K562 (cell line): Measurements from ENCODE around the gene CMIP. TPM values are rescaled to one million over a fixed set of nuclear protein-coding genes. Genes with fewer than 3 reads are reported as not detected.

ENCODE experiments used
- ATAC-seq: fragments of 200-7000 bp; cut with Tn5 transposase; 3 replicates; pipeline ENCODE4 v1.9.1; 2020; ENCODE audit warnings: moderate library complexity
- BruUV-seq: library from RNA; stranded (reverse); fragments of 400-500 nt; replicated peaks from 2 replicates; lab custom pipeline; 2021; lab: Mats Ljungman, UMichigan
- CTCF ChIA-PET: fragments of 300-600 bp; formaldehyde crosslinking; extraction: SDS; loops from one replicate; lab custom pipeline; 2021; ENCODE audit warnings: low intra/inter-chr PET ratio; lab: Yijun Ruan, JAX
- POLR2A ChIA-PET: fragments of 300-600, 350-650 bp; sonication (Branson Sonifier 250); formaldehyde crosslinking; extraction: SDS; loops from one replicate; lab custom pipeline; 2021; ENCODE audit warnings: antibody characterized with exemption, inconsistent platforms; lab: Yijun Ruan, JAX
- DNase-seq, 4 experiments: peaks; one replicate each; pipeline versions ENCODE4 v3.0.0 to v3.0.0-alpha.2; 2011 to 2018; ENCODE audit warnings: low spot score in 3 of 4, mixed read lengths in 3 of 4; ENCODE audit errors: extremely low read depth in 1 of 4
- FAIRE-seq: peaks from 2 replicates; lab custom pipeline; 2011; peaks lifted over from hg19 to GRCh38; lab: Jason Lieb, UNC
- H2AFZ ChIP-seq: 2 replicates; pipeline ENCODE4 v1.6.0; 2011; ENCODE audit warnings: low read depth, low read length, control low read depth, inconsistent platforms
- H3K27ac ChIP-seq: fragments of 200-600 bp; 3 replicates; pipeline ENCODE4 v1.8.0; 2011; ENCODE audit warnings: low read depth, mild to moderate bottlenecking, control low read depth, inconsistent platforms, low read length, moderate library complexity, mixed read lengths; ENCODE audit errors: extremely low read depth
- H3K27me3 ChIP-seq, 2 experiments: fragments of 300-600 bp in 1 of 2; 2 replicates in 1 of 2; 3 replicates in 1 of 2; pipeline versions ENCODE4 v1.6.0 to v1.8.0; 2011; ENCODE audit warnings: inconsistent platforms in 2 of 2, low read length in 2 of 2, mild to moderate bottlenecking in 1 of 2, mixed read lengths in 1 of 2, moderate library complexity in 1 of 2; ENCODE audit not compliant: control insufficient read depth in 2 of 2, insufficient read depth in 2 of 2
- H3K36me3 ChIP-seq: fragments of 300-600 bp; 3 replicates; pipeline ENCODE4 v1.8.0; 2011; ENCODE audit warnings: mild to moderate bottlenecking, low read length, inconsistent platforms; ENCODE audit not compliant: control insufficient read depth, insufficient read depth
- H3K4me1 ChIP-seq, 2 experiments: fragments of 200-600 bp in 1 of 2; replicated peaks in 1 of 2; 2 replicates in 1 of 2; 3 replicates in 1 of 2; pipeline versions ENCODE4 v1.5.1 to v1.8.0; 2011; ENCODE audit warnings: inconsistent platforms in 2 of 2, low read length in 2 of 2, mild to moderate bottlenecking in 1 of 2, mixed read lengths in 1 of 2, moderate library complexity in 1 of 2; ENCODE audit not compliant: control insufficient read depth in 2 of 2, insufficient read depth in 2 of 2
- H3K4me2 ChIP-seq: 2 replicates; pipeline ENCODE4 v1.6.1; 2011; ENCODE audit warnings: low read length, control low read depth, inconsistent platforms, mixed read lengths; ENCODE audit not compliant: insufficient read depth
- H3K4me3 ChIP-seq: fragments of 200-600 bp; sonication (generic), shearing (Covaris generic); 2 replicates; pipeline ENCODE4 v1.5.1; 2016; ENCODE audit warnings: control low read depth, inconsistent platforms
- H3K79me2 ChIP-seq: fragments of 200-600 bp; 3 replicates; pipeline ENCODE4 v1.8.0; 2011; ENCODE audit warnings: low read length, inconsistent platforms; ENCODE audit not compliant: control insufficient read depth, insufficient read depth
- H3K9ac ChIP-seq, 2 experiments: 2 replicates each; pipeline versions ENCODE4 v1.6.0 to v1.6.1; 2011; ENCODE audit warnings: low read depth in 2 of 2, low read length in 2 of 2, control low read depth in 1 of 2, inconsistent platforms in 1 of 2, mild to moderate bottlenecking in 1 of 2, mixed read lengths in 1 of 2; ENCODE audit not compliant: insufficient read depth in 1 of 2
- H3K9me1 ChIP-seq: one replicate; pipeline ENCODE4 v1.6.0; 2011; ENCODE audit warnings: inconsistent platforms, mild to moderate bottlenecking, low read length, moderate library complexity; ENCODE audit not compliant: control insufficient read depth, insufficient read depth
- H3K9me3 ChIP-seq: replicated peaks from 2 replicates; pipeline ENCODE4 v1.5.1; 2011; ENCODE audit warnings: low read depth, low read length, inconsistent platforms; ENCODE audit not compliant: control insufficient read depth, insufficient read depth
- H4K20me1 ChIP-seq: replicated peaks from 2 replicates; pipeline ENCODE4 v1.6.1; 2011; ENCODE audit warnings: low read length, inconsistent platforms, mixed read lengths; ENCODE audit not compliant: control insufficient read depth, insufficient read depth
- C11orf30 ChIP-seq: fragments of 450-650 bp; IDR thresholded peaks from 2 replicates; pipeline ENCODE4 v1.6.1; 2016; ENCODE audit warnings: low read depth, mild to moderate bottlenecking
- CREBBP ChIP-seq: IDR thresholded peaks from one replicate; pipeline ENCODE4 v1.6.1; 2012; ENCODE audit warnings: low read depth, mild to moderate bottlenecking, control low read depth, inconsistent platforms, low read length
- EP300 ChIP-seq: IDR thresholded peaks from 2 replicates; pipeline ENCODE4 v1.6.1; 2012; ENCODE audit warnings: low read length, improper control_type of control experiment
- HDAC1 ChIP-seq, 2 experiments: fragments of 450-650 bp; IDR thresholded peaks; 2 replicates each; pipeline ENCODE4 v1.6.1; 2016 to 2017; ENCODE audit warnings: inconsistent platforms in 1 of 2, mild to moderate bottlenecking in 1 of 2, moderate library complexity in 1 of 2
- TFAM ChIP-seq: fragments of 250-450 bp; sonication (Bioruptor Pico); conservative IDR thresholded peaks from 2 replicates; pipeline ENCODE4 v1.5.0; 2021; ENCODE audit warnings: mild to moderate bottlenecking, moderate library complexity
- ZNF316 ChIP-seq: fragments of 450-650 bp; IDR thresholded peaks from 2 replicates; pipeline ENCODE4 v1.6.1; 2016
- ZNF717 ChIP-seq: fragments of 250-450 bp; sonication (Bioruptor Pico); IDR thresholded peaks from 2 replicates; pipeline ENCODE4 v1.5.0; 2021
- WGBS: fragments of 100-300 bp; shearing (Covaris generic); methylation state at CpG from one replicate; pipeline ENCODE4 v1.1.6; 2016; ENCODE audit warnings: low coverage, mixed read lengths; ENCODE audit not compliant: insufficient coverage; ENCODE audit errors: missing lambda C conversion rate; 5-methylcytosine and 5-hydroxymethylcytosine counted together
- in situ Hi-C: fragments of 300-500 bp; cut with MboI; formaldehyde crosslinking; loops from 4 replicates; pipeline ENCODE4 v1.15.0; 2018; ENCODE audit warnings: inconsistent platforms, mixed read lengths
- intact Hi-C: fragments of 100-400 bp; cut with micrococcal nuclease; formaldehyde crosslinking; loops from 2 replicates; pipeline ENCODE4 v1.14.2; 2022
- polyA plus RNA-seq, 8 experiments: library from polyadenylated mRNA; depleted of rRNA in 4 of 8; stranded (reverse) in 5 of 8; unstranded in 3 of 8; fragments of >200 nt; fragmentation: Nextera tagmentation in 2 of 8; fragmentation: Illumina TruSeq in 1 of 8; extraction: Ambion mirVana in 2 of 8; extraction: Trizol in 1 of 8; gene quantifications; 2 replicates each; pipeline versions ENCODE4 v1.2.1 to v1.2.3, GENCODE V29; 2011 to 2014; ENCODE audit warnings: inconsistent platforms in 1 of 8, missing spikeins in 1 of 8
- total RNA-seq, 7 experiments: library from RNA; depleted of rRNA in 6 of 7; stranded (reverse); fragments of >200 nt in 6 of 7; fragmentation: Illumina TruSeq in 2 of 7; extraction: Trizol in 2 of 7; gene quantifications; 2 replicates each; pipeline versions ENCODE4 v1.2.1 to v1.2.3, GENCODE V29; 2011 to 2021; ENCODE audit warnings: low replicate concordance in 1 of 7

The CMIP gene
- total and polyA plus RNA-seq, 9 of the 15 experiments (the other 6 are each of a cell fraction or from before 2014, with no cell fraction given) = 0.94 to 82.5 (median 10.3) TPM

DNA sequence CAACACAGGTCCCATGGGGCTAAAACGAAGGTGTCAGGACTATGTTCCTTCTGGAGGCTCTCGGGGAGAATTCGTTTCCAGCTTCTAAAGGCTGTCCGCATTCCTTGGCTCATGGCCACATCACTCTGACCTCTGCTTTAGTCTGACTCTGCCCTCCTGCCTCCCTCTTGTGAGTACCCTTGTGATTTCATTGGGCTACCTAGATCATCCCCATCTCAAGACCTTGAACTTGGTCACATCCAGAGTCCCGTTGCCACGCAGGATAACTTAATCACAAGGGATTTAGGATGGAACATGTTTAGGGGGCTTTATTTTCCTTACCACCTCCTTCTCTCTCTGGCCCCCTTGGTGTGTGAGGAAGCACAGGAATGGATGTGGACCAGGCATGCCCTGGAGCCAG is 173.6 kb downstream of the CMIP start:
- Histone ChIP-seq H3K79me2 (peaks cover 17% of the 10 kb centered on the region; the same call in 2 of the 3 replicates), H3K27me3 (no peaks in the 10 kb centered on the region; a peak in 1 of 5 replicates), H2AFZ (no peak overlapping the region), H3K27ac (no peak overlapping the region), H3K9me1 (peaks cover 11% of the 10 kb centered on the region), H3K4me1 (peaks cover 0 to 17% of the 10 kb centered on the region in 2 experiments; a peak in 3 of 5 replicates), H3K36me3 (peaks cover 51% of the 10 kb centered on the region; the same call in 2 of the 3 replicates), H4K20me1 (peaks cover 24% of the 10 kb centered on the region; the same call in 1 of the 2 replicates), H3K4me3 (no peak overlapping the region), H3K4me2 (no peak overlapping the region), H3K9ac (0 out of 4 replicates have a peak overlapping the region, but pooled peaks of 1 of the 2 experiments have one; percentile 11), H3K9me3 (no peaks in the 10 kb centered on the region; the same call in 1 of the 2 replicates)
- BruUV-seq = no TSS peak
- 84% methylated on average over 6 of the region's 6 CpGs for WGBS
- POLR2A ChIA-PET = interaction anchor here (0.6 kb wide), 2 partner anchors 8 to 10 kb away, joined by 3 to 5 read pairs; no protein-coding TSS in a partner anchor
- no peak for ATAC-seq
- no peak for TF ChIP-seq TFAM (CRISPR knock-in tag)
- TF ChIP-seq EP300 = no peak
- TF ChIP-seq ZNF717 = no peak
- in situ Hi-C loops (no loop called here), intact Hi-C loops (no loop called here)
- DNase-seq = no peak
- FAIRE-seq = no peak
- CTCF ChIA-PET = no interaction called here

DNA sequence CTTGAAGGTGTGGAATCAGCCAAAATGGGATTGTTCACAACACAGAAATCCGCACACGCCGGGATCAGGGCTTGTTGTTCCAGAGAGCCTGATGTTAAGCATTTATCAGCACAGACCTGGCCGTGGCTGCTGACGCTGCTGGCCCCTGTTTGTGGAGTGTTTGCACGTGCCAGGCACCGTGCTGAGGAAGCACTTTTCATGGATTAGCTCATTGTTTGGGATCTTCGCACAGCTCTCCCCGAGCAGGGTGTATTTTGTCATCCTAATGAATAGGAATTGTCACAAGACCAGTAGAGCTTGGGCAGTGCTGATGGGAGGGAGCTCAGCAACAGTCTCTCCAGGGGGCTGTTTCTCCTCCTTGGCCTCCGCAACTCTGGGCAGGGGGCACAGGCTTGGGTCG is 174.1 kb downstream of the CMIP start:
- 0 out of 4 replicates have a peak overlapping the region, but pooled peaks of 1 of the 2 experiments have one; percentile 11 for H3K9ac ChIP-seq
- H3K9me3 ChIP-seq = no peaks in the 10 kb centered on the region; the same call in 1 of the 2 replicates
- FAIRE-seq (no peak), DNase-seq (no peak), ATAC-seq (no peak)
- 83% methylated on average over 11 of the region's 11 CpGs for WGBS
- no peaks in the 10 kb centered on the region; a peak in 1 of 5 replicates for H3K27me3 ChIP-seq
- BruUV-seq = no TSS peak
- ChIA-PET CTCF (no interaction called here), POLR2A (interaction anchor here (0.6 kb wide), 1 partner anchor 8 kb away, joined by 5 read pairs; no protein-coding TSS in a partner anchor)
- peaks cover 24% of the 10 kb centered on the region; the same call in 1 of the 2 replicates for H4K20me1 ChIP-seq
- no peak overlapping the region for H2AFZ ChIP-seq
- in situ Hi-C loops (no loop called here), intact Hi-C loops (no loop called here)
- peaks cover 3 to 17% of the 10 kb centered on the region in 2 experiments; a peak in 4 of 5 replicates for H3K4me1 ChIP-seq
- H3K4me2 ChIP-seq = no peak overlapping the region
- no peak overlapping the region for H3K27ac ChIP-seq
- 0 out of 2 replicates have a peak, but pooled peaks have one; percentile 4 for TF ChIP-seq ZNF316
- no peak for TF ChIP-seq CREBBP
- TF ChIP-seq C11orf30 = 0 out of 2 replicates have a peak, but pooled peaks have one; percentile 8
- TF ChIP-seq HDAC1 (IDR thresholded peaks at IDR 0.05) = no peak
- H3K9me1 ChIP-seq = peaks cover 11% of the 10 kb centered on the region
- peaks cover 49% of the 10 kb centered on the region; the same call in 2 of the 3 replicates for H3K36me3 ChIP-seq
- peaks cover 20% of the 10 kb centered on the region for H3K79me2 ChIP-seq
- H3K4me3 ChIP-seq = no peak overlapping the region
